Panc1 (cell line): Measurements from ENCODE around the gene DUSP16. TPM values are rescaled to one million over a fixed set of nuclear protein-coding genes. Genes with fewer than 3 reads are reported as not detected.

Experiments
- ATAC-seq: fragments of 200-7000 bp; cut with Tn5 transposase; 2 replicates; pipeline ENCODE4 v1.9.1; 2020; ENCODE audit warnings: mild to moderate bottlenecking, moderate library complexity
- BruUV-seq: library from RNA; stranded (reverse); fragments of 400-500 nt; replicated peaks from 2 replicates; lab custom pipeline; 2021; lab: Mats Ljungman, UMichigan
- CTCF ChIA-PET: fragments of 300-600 bp; sonication (Branson Sonifier 250); formaldehyde crosslinking; loops from one replicate; lab custom pipeline; 2022; ENCODE audit warnings: antibody characterized with exemption; lab: Charles Lee
- POLR2A ChIA-PET: fragments of 300-600 bp; sonication (Branson Sonifier 250); formaldehyde crosslinking; loops from one replicate; lab custom pipeline; 2022; ENCODE audit warnings: antibody characterized with exemption; lab: Charles Lee
- DNase-seq: peaks from one replicate; pipeline ENCODE4 v3.0.0-alpha.2; 2010; ENCODE audit warnings: low read depth, low spot score
- H3K27ac ChIP-seq: 2 replicates; pipeline ENCODE4 v1.5.1; 2011; ENCODE audit warnings: mild to moderate bottlenecking, low read length, inconsistent platforms
- H3K27me3 ChIP-seq: fragments of 200-500 bp; sonication (Bioruptor generic); 2 replicates; pipeline ENCODE4 v1.6.0; 2014; ENCODE audit warnings: low read length, inconsistent platforms; ENCODE audit not compliant: control insufficient read depth, insufficient read depth
- H3K36me3 ChIP-seq: fragments of 200-500 bp; sonication (Bioruptor generic); 2 replicates; pipeline ENCODE4 v1.5.1; 2014; ENCODE audit warnings: inconsistent platforms, mild to moderate bottlenecking, low read length, moderate library complexity; ENCODE audit not compliant: control insufficient read depth, insufficient read depth
- H3K4me1 ChIP-seq: 2 replicates; pipeline ENCODE4 v1.5.1; 2011; ENCODE audit warnings: inconsistent platforms, mild to moderate bottlenecking, low read length, moderate library complexity; ENCODE audit not compliant: control insufficient read depth, insufficient read depth
- H3K4me3 ChIP-seq, 2 experiments: 2 replicates each; pipeline ENCODE4 v1.5.1; 2011 to 2012; ENCODE audit warnings: low read depth in 2 of 2, low read length in 2 of 2, mild to moderate bottlenecking in 2 of 2, inconsistent platforms in 1 of 2, moderate library complexity in 1 of 2
- H3K9me3 ChIP-seq: fragments of 200-500 bp; sonication (Bioruptor generic); 2 replicates; pipeline ENCODE4 v1.5.1; 2014; ENCODE audit warnings: low read depth, mild to moderate bottlenecking, inconsistent platforms, low read length, moderate library complexity; ENCODE audit not compliant: control insufficient read depth, insufficient read depth
- POLR2AphosphoS5 ChIP-seq: IDR thresholded peaks from 2 replicates; pipeline ENCODE4 v1.6.1; 2012; ENCODE audit warnings: mild to moderate bottlenecking, low read depth, low read length, moderate library complexity
- SIN3A ChIP-seq: IDR thresholded peaks from 2 replicates; pipeline ENCODE4 v1.6.1; 2012; ENCODE audit warnings: low read depth, mild to moderate bottlenecking, low read length, moderate library complexity, borderline replicate concordance; ENCODE audit not compliant: insufficient read depth
- TCF7L2 ChIP-seq: IDR thresholded peaks from 2 replicates; pipeline ENCODE4 v1.6.1; 2011; ENCODE audit warnings: mild to moderate bottlenecking, low read depth, low read length, inconsistent platforms
- in situ Hi-C: cut with HindIII; loops from 2 replicates; pipeline ENCODE4 v1.10.0; 2016; ENCODE audit warnings: low sequenced_read_pairs, low pct_unique_long_range_greater_than_20kb
- intact Hi-C: fragments of 100-400 bp; cut with micrococcal nuclease; formaldehyde crosslinking; loops from one replicate; pipeline ENCODE4 v1.10.0; 2022; ENCODE audit not compliant: unreplicated experiment
- total RNA-seq: library from RNA; stranded (reverse); gene quantifications from one replicate; pipeline ENCODE4 v1.2.1, GENCODE V29; 2021; ENCODE audit not compliant: unreplicated experiment
- TF ChIP-seq, protein P1 (sequence below): fragments of 450-650 bp; IDR thresholded peaks from 2 replicates; pipeline ENCODE4 v1.5.1; 2017; ENCODE audit warnings: mild to moderate bottlenecking
- TF ChIP-seq, protein P2 (sequence below), 2 experiments: IDR thresholded peaks; 2 replicates each; pipeline ENCODE4 v1.6.1; 2011 to 2012; ENCODE audit warnings: low read depth in 2 of 2, control low read depth in 1 of 2, low read length in 1 of 2, mild to moderate bottlenecking in 1 of 2, moderate library complexity in 1 of 2; ENCODE audit not compliant: insufficient read depth in 1 of 2

Gene DUSP16
- total RNA-seq, 1 experiment from 2014 or later, result 12.9 TPM

- TF ChIP-seq, protein P1, sequence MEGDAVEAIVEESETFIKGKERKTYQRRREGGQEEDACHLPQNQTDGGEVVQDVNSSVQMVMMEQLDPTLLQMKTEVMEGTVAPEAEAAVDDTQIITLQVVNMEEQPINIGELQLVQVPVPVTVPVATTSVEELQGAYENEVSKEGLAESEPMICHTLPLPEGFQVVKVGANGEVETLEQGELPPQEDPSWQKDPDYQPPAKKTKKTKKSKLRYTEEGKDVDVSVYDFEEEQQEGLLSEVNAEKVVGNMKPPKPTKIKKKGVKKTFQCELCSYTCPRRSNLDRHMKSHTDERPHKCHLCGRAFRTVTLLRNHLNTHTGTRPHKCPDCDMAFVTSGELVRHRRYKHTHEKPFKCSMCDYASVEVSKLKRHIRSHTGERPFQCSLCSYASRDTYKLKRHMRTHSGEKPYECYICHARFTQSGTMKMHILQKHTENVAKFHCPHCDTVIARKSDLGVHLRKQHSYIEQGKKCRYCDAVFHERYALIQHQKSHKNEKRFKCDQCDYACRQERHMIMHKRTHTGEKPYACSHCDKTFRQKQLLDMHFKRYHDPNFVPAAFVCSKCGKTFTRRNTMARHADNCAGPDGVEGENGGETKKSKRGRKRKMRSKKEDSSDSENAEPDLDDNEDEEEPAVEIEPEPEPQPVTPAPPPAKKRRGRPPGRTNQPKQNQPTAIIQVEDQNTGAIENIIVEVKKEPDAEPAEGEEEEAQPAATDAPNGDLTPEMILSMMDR, result no peak
- no peak for TF ChIP-seq POLR2AphosphoS5
- no peak for TF ChIP-seq TCF7L2
- no peak for TF ChIP-seq SIN3A
- TF ChIP-seq, protein P2, sequence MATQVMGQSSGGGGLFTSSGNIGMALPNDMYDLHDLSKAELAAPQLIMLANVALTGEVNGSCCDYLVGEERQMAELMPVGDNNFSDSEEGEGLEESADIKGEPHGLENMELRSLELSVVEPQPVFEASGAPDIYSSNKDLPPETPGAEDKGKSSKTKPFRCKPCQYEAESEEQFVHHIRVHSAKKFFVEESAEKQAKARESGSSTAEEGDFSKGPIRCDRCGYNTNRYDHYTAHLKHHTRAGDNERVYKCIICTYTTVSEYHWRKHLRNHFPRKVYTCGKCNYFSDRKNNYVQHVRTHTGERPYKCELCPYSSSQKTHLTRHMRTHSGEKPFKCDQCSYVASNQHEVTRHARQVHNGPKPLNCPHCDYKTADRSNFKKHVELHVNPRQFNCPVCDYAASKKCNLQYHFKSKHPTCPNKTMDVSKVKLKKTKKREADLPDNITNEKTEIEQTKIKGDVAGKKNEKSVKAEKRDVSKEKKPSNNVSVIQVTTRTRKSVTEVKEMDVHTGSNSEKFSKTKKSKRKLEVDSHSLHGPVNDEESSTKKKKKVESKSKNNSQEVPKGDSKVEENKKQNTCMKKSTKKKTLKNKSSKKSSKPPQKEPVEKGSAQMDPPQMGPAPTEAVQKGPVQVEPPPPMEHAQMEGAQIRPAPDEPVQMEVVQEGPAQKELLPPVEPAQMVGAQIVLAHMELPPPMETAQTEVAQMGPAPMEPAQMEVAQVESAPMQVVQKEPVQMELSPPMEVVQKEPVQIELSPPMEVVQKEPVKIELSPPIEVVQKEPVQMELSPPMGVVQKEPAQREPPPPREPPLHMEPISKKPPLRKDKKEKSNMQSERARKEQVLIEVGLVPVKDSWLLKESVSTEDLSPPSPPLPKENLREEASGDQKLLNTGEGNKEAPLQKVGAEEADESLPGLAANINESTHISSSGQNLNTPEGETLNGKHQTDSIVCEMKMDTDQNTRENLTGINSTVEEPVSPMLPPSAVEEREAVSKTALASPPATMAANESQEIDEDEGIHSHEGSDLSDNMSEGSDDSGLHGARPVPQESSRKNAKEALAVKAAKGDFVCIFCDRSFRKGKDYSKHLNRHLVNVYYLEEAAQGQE (IDR thresholded peaks at IDR 0.05; ENCODE audit: insufficient read depth in 1 of 2, low read depth in 2 of 2, low read length in 1 of 2), result no peak
- DNase-seq (no peak), ATAC-seq (no peak)
- no peaks in the 10 kb centered on the region for H3K27me3 ChIP-seq
- CTCF ChIA-PET, result no interaction called here
- no peak overlapping the region for H3K4me3 ChIP-seq
- BruUV-seq, result no TSS peak
- H3K27ac ChIP-seq, result no peak overlapping the region
- H3K4me1 ChIP-seq, result no peaks in the 10 kb centered on the region; the same call in 1 of the 2 replicates
- in situ Hi-C loops, result no loop called here
- no peaks in the 10 kb centered on the region for H3K36me3 ChIP-seq
- intact Hi-C loops, result no loop called here
- POLR2A ChIA-PET, result no interaction called here
- H3K9me3 ChIP-seq, result no peaks in the 10 kb centered on the region
These were observed 32.8 kb downstream of the DUSP16 start for GRCh38 chr12:12529783-12530421.

DNA sequence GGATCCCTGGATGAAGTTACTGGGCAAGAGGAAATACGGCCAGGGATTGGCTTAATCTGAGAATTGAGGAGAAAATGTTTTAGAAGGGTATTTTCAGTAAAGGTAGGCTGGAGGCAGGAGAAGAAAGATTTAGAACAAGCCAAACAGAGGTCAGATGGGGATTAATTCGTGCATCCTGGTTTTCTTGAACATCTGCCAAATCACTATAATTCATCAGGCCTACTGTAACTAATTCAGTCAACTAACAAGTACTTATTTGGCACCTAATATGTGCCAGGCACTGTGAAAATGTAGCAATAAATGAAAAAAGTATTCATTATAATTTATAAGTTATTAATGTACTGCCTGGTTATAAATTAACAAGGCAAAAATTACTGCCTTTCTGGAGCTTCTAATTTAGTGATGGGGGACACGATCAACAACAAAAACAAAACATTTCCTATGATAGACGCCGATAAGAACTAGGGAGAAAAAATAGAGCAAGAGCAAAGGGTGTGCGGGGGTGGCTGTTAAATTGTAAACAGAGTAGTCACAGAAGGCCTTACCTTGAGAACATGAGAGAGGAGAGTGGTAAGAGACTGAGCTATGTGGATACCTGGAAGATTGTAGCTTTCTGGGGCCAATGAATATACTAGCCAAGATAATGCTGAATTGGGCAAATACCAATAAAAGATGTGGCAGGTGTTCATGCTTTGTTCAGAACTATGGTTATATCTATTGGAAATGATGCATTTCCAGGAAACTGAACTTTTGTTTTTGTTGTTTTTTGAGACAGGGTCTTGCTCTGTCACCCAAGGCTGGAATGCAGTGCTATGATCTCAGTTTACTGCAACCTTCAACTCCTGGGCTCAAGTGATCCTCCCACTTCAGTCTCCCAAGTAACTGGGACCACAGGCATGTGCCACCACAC is 34.0 kb downstream of the DUSP16 start:
- H3K9me3 ChIP-seq, result no peaks in the 10 kb centered on the region
- no peak overlapping the region for H3K27ac ChIP-seq
- no peaks in the 10 kb centered on the region for H3K36me3 ChIP-seq
- BruUV-seq, result no TSS peak
- no peak for TF ChIP-seq SIN3A
- TF ChIP-seq, protein P1, result no peak
- TF ChIP-seq, protein P2 (IDR thresholded peaks at IDR 0.05; ENCODE audit: insufficient read depth in 1 of 2, low read depth in 2 of 2, low read length in 1 of 2), result no peak
- no peak for TF ChIP-seq POLR2AphosphoS5
- TF ChIP-seq TCF7L2, result no peak
- no peaks in the 10 kb centered on the region; the same call in 1 of the 2 replicates for H3K4me1 ChIP-seq
- intact Hi-C loops (no loop called here), in situ Hi-C loops (no loop called here)
- no peaks in the 10 kb centered on the region for H3K27me3 ChIP-seq
- ChIA-PET CTCF (no interaction called here), POLR2A (no interaction called here)
- ATAC-seq, result no peak
- no peak overlapping the region for H3K4me3 ChIP-seq
- no peak for DNase-seq
